ENCODE results near the gene DNLZ. TPM values are rescaled to one million over a fixed set of nuclear protein-coding genes. Genes with fewer than 3 reads are reported as not detected.

Gene DNLZ
- total and polyA plus RNA-seq, 9 of the 15 experiments (the other 6 are each of a cell fraction or from before 2014, with no cell fraction given): 0.17 to 44.6 (median 3.4) TPM

DNA sequence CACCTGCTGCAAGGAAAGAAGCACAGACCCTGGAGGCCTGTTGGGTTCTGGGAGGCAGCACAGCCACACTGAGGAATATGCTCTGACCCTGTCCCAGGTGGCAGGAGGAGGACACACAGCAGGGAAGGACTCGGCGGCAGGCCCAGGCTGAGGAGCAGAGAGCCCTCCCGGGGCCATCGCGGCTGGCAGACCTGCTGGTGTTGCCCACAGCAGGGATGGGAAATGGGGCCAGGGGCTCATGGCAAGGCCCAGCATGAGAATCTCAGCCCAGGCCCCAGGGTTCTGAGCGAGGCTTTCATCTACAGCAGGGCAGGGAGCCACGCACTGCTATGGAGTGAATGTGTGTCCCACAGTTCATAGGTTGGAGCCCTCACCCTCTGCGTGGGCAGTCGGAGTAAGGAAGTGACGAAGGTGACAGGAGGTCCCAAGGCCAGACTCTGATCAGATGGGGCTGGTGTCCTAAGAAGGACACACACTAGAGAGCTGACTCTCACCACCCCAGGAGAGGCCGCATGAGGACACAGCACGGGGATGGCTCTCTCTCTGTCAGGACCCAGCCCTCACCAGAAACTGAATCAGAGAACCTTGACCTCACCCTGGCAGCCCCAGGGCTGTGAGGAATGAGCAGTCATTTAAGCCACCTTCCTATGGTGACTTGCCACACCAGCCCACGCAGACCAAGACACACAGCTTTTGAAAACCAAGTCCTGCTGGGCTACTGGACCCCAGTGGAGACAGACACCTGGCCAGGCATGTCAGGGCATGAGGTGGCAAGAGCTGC, 46.5 kb downstream of the DNLZ start:
- in situ Hi-C loops (cut with MboI): no loop called here
- Histone ChIP-seq H3K9me1 (ENCODE audit: control insufficient read depth, insufficient read depth, low read length) (no peaks in the 10 kb centered on the region), H3K27ac (ENCODE audit: extremely low read depth, low read depth, low read length) (no peak overlapping the region), H4K20me1 (replicated peaks; ENCODE audit: control insufficient read depth, insufficient read depth, low read length) (no peaks in the 10 kb centered on the region; the same call in 1 of the 2 replicates), H3K36me3 (ENCODE audit: control insufficient read depth, insufficient read depth, low read length) (no peaks in the 10 kb centered on the region), H3K4me1 (replicated peaks in 1 of 2; ENCODE audit: control insufficient read depth in 2 of 2, insufficient read depth in 2 of 2, low read length in 2 of 2) (peaks cover 0 to 30% of the 10 kb centered on the region in 2 experiments; a peak in 2 of 5 replicates), H2AFZ (ENCODE audit: low read depth, low read length) (no peak overlapping the region), H3K27me3 (ENCODE audit: control insufficient read depth in 2 of 2, insufficient read depth in 2 of 2, low read length in 2 of 2) (peaks cover 7 to 30% of the 10 kb centered on the region in 2 experiments; a peak in 3 of 5 replicates), H3K4me3 (no peak overlapping the region), H3K9me3 (replicated peaks; ENCODE audit: control insufficient read depth, insufficient read depth, low read depth, low read length) (peaks cover 7% of the 10 kb centered on the region), H3K4me2 (ENCODE audit: insufficient read depth, low read length) (no peak overlapping the region), H3K9ac (ENCODE audit: insufficient read depth in 1 of 2, low read depth in 2 of 2, low read length in 2 of 2) (no peak overlapping the region), H3K79me2 (ENCODE audit: control insufficient read depth, insufficient read depth, low read length) (no peaks in the 10 kb centered on the region)
- FAIRE-seq (no peak), DNase-seq (ENCODE audit: extremely low read depth in 1 of 4, low spot score in 3 of 4) (no peak), ATAC-seq (no peak)
- ChIA-PET POLR2A (no interaction called here), CTCF (ENCODE audit: low intra/inter-chr PET ratio) (no interaction called here)
- TF ChIP-seq EGR1 (conservative IDR thresholded peaks at IDR 0.05) (peak; percentile 47), JUND (IDR thresholded peaks at IDR 0.05; ENCODE audit: borderline replicate concordance, low read depth, low read length) (no peak), JUND (tag; IDR thresholded peaks at IDR 0.05; ENCODE audit: borderline replicate concordance, low read depth, low read length) (no peak)
- intact Hi-C loops (cut with micrococcal nuclease): no loop called here
- BruUV-seq (replicated peaks): no TSS peak
- WGBS (ENCODE audit: insufficient coverage, low coverage, missing lambda C conversion rate): 9% methylated on average over 13 of the region's 13 CpGs

DNA sequence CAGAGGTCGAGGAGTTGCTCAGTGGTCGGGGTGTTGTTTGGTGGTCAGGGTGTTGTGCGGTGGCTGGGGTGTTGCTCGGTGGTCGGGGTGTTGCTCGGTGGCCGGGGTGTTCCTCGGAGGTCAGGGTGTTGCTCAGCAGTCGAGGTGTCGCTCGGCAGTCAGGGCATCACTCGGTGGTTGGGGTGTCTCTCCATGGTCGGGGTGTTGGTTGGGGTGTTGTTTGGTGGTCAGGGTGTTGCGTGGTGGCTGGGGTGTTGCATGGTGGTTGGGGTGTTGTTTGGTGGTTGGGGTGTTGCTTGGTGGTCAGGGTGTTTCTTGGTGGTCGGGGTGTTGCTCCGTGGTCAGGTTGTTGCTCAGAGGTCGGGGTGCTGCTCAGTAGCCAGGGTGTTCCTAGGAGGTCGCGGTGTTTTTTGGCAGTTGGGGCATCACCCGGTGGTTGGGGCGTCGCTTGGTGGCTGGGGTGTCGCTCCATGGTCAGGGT, 47.2 kb downstream of the DNLZ start:
- Histone ChIP-seq H3K4me2 (ENCODE audit: insufficient read depth, low read length) (no peak overlapping the region), H3K9ac (ENCODE audit: insufficient read depth in 1 of 2, low read depth in 2 of 2, low read length in 2 of 2) (no peak overlapping the region), H3K36me3 (ENCODE audit: control insufficient read depth, insufficient read depth, low read length) (no peaks in the 10 kb centered on the region), H3K9me3 (replicated peaks; ENCODE audit: control insufficient read depth, insufficient read depth, low read depth, low read length) (peaks cover 7% of the 10 kb centered on the region), H2AFZ (ENCODE audit: low read depth, low read length) (no peak overlapping the region), H4K20me1 (replicated peaks; ENCODE audit: control insufficient read depth, insufficient read depth, low read length) (no peaks in the 10 kb centered on the region; the same call in 1 of the 2 replicates), H3K9me1 (ENCODE audit: control insufficient read depth, insufficient read depth, low read length) (no peaks in the 10 kb centered on the region), H3K27me3 (ENCODE audit: control insufficient read depth in 2 of 2, insufficient read depth in 2 of 2, low read length in 2 of 2) (peaks cover 1 to 24% of the 10 kb centered on the region in 2 experiments; a peak in 3 of 5 replicates), H3K27ac (ENCODE audit: extremely low read depth, low read depth, low read length) (no peak overlapping the region), H3K4me1 (replicated peaks in 1 of 2; ENCODE audit: control insufficient read depth in 2 of 2, insufficient read depth in 2 of 2, low read length in 2 of 2) (peaks cover 0 to 34% of the 10 kb centered on the region in 2 experiments; a peak in 3 of 5 replicates), H3K4me3 (no peak overlapping the region), H3K79me2 (ENCODE audit: control insufficient read depth, insufficient read depth, low read length) (no peaks in the 10 kb centered on the region)
- in situ Hi-C loops (cut with MboI): no loop called here
- no peak for ATAC-seq
- no peak for FAIRE-seq
- CTCF ChIA-PET (ENCODE audit: low intra/inter-chr PET ratio): no interaction called here
- no peak for DNase-seq (ENCODE audit: extremely low read depth in 1 of 4, low spot score in 3 of 4)
- intact Hi-C loops (cut with micrococcal nuclease): no loop called here
- BruUV-seq (replicated peaks): no TSS peak
- POLR2A ChIA-PET: no interaction called here
- WGBS (ENCODE audit: insufficient coverage, low coverage, missing lambda C conversion rate): 17% methylated on average over 20 of the region's 23 CpGs
- TF ChIP-seq DEAF1 (CRISPR knock-in tag; IDR thresholded peaks at IDR 0.05) (no peak), TOE1 (IDR thresholded peaks at IDR 0.05; ENCODE audit: borderline replicate concordance) (no peak), TOE1 (CRISPR knock-in tag; IDR thresholded peaks at IDR 0.05; ENCODE audit: borderline replicate concordance, low read depth) (no peak), DIDO1 (tag; IDR thresholded peaks at IDR 0.05; ENCODE audit: low read depth) (no peak)
- TF ChIP-seq, protein P1, sequence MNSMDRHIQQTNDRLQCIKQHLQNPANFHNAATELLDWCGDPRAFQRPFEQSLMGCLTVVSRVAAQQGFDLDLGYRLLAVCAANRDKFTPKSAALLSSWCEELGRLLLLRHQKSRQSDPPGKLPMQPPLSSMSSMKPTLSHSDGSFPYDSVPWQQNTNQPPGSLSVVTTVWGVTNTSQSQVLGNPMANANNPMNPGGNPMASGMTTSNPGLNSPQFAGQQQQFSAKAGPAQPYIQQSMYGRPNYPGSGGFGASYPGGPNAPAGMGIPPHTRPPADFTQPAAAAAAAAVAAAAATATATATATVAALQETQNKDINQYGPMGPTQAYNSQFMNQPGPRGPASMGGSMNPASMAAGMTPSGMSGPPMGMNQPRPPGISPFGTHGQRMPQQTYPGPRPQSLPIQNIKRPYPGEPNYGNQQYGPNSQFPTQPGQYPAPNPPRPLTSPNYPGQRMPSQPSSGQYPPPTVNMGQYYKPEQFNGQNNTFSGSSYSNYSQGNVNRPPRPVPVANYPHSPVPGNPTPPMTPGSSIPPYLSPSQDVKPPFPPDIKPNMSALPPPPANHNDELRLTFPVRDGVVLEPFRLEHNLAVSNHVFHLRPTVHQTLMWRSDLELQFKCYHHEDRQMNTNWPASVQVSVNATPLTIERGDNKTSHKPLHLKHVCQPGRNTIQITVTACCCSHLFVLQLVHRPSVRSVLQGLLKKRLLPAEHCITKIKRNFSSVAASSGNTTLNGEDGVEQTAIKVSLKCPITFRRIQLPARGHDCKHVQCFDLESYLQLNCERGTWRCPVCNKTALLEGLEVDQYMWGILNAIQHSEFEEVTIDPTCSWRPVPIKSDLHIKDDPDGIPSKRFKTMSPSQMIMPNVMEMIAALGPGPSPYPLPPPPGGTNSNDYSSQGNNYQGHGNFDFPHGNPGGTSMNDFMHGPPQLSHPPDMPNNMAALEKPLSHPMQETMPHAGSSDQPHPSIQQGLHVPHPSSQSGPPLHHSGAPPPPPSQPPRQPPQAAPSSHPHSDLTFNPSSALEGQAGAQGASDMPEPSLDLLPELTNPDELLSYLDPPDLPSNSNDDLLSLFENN (IDR thresholded peaks at IDR 0.05; ENCODE audit: low read depth in 2 of 2, low read length in 2 of 2): no peak

Measured in K562 (cell line).